22Rv1 (cell line): Measurements from ENCODE around the gene OR2AP1.
"Not testable (repeated sequence)": the region's sequence is repeated elsewhere in the genome, so short reads cannot be mapped to it uniquely, and the experiment has no call there.

Experiments used
- ZFX ChIP-seq: fragments of 450-650 bp; IDR thresholded peaks from 2 replicates; pipeline ENCODE4 v1.6.1; 2017; ENCODE audit warnings: antibody characterized with exemption, borderline replicate concordance
- TF ChIP-seq, protein P1 (sequence below): fragments of 450-650 bp; IDR thresholded peaks from 2 replicates; pipeline ENCODE4 v1.5.1; 2017; ENCODE audit warnings: mild to moderate bottlenecking

GRCh38 chr12:55570060-55570459, 2.2 kb upstream of the OR2AP1 start:
- TF ChIP-seq, protein P1, sequence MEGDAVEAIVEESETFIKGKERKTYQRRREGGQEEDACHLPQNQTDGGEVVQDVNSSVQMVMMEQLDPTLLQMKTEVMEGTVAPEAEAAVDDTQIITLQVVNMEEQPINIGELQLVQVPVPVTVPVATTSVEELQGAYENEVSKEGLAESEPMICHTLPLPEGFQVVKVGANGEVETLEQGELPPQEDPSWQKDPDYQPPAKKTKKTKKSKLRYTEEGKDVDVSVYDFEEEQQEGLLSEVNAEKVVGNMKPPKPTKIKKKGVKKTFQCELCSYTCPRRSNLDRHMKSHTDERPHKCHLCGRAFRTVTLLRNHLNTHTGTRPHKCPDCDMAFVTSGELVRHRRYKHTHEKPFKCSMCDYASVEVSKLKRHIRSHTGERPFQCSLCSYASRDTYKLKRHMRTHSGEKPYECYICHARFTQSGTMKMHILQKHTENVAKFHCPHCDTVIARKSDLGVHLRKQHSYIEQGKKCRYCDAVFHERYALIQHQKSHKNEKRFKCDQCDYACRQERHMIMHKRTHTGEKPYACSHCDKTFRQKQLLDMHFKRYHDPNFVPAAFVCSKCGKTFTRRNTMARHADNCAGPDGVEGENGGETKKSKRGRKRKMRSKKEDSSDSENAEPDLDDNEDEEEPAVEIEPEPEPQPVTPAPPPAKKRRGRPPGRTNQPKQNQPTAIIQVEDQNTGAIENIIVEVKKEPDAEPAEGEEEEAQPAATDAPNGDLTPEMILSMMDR: not testable (repeated sequence)
- TF ChIP-seq ZFX: not testable (repeated sequence)
